CD4-positive, alpha-beta T cell treated with Interferon gamma for 1 hour (primary cell): Measurements from ENCODE around the gene HIVEP1.

Experiments
- DNase-seq: peaks from one replicate; pipeline ENCODE4 v3.0.0-alpha.2; 2020

HIVEP1 gene

DNA sequence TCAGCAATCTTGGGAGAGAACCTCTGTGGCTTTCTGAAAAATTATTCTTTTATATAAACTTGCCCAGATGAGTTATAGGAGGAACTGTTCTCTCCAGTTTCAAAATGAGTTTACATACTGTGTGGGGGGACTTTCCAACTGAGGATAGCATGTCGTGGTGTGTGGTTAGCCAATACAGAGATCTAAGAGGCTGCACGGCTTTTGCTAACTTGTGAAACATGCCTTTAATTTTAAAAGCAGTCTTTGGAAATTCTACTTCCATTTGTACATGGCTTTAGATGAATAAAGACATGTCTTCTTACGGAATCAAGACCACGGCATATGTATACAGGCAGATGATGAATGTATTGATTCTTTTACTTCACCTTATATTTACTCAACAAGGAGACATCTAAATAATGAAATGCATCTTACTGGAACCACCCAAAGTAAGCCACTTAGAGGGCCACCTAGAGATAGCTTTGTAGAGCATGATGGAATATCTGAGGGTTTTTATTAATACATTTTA, 39.8 kb downstream of the HIVEP1 start:
- DNase-seq: peak; percentile 68

- no peak for DNase-seq
Measured at GRCh38 chr6:12058172-12058961, 46.3 kb downstream of the HIVEP1 start.

DNA sequence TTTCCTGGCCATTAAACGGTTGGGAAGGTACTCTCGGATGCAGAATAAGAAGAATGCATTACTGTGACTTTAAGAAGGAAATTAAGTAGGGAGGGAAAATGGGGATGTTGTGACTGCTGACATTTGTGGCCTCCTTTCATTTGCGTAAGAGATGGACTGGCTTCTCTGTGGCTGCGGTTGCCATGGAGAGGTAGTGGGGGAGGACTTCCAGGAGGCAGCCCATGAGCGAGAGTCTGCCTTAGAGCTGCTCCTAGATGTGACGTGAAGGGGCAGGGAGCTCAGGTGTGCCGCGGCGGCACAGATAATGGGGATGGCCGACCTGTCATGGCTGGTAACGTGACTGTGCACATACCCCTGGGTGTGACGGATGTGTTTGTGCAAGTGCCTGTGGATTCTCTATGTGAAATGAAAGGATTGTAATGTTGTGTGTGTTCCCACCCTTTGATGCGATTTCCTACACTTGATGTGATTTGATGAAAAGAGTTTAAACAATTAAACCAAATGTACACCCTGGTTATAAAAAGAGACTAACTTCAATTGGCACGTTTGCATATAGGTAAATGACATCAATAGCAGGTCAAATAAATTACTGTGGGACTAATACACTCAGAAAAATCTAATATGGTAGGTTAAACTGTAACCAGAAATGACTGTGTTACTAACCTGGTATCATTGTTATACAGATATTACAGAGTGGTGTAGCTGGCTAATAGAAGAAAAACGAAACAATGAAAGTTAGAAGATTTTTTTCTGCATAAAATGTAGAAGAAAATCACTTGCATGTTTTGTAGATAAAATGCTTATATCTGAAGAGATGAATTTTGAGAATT, 48.9 kb downstream of the HIVEP1 start:
- peak; percentile 91 for DNase-seq

- no peak for DNase-seq
Measured at GRCh38 chr6:12062605-12063004, 50.5 kb downstream of the HIVEP1 start.

DNA sequence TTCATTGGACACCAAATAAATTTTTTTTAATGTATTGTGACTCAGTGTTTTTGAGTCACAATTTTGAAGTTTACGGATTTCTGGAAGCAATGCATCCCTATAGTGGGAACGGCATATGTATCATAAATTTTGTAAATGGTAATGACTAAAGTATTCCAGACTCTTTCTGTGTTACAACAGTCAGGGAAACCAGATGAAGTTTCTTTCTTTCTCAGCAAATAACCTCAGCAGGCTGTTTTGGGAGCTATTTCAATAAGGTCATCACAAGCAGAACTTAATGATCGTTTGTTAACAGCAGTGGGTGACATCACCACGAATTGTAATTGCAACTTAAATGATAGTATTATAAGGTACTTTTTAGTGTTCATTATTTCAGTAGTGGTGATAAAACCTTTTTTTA, 52.0 kb downstream of the HIVEP1 start:
- DNase-seq: no peak

DNA sequence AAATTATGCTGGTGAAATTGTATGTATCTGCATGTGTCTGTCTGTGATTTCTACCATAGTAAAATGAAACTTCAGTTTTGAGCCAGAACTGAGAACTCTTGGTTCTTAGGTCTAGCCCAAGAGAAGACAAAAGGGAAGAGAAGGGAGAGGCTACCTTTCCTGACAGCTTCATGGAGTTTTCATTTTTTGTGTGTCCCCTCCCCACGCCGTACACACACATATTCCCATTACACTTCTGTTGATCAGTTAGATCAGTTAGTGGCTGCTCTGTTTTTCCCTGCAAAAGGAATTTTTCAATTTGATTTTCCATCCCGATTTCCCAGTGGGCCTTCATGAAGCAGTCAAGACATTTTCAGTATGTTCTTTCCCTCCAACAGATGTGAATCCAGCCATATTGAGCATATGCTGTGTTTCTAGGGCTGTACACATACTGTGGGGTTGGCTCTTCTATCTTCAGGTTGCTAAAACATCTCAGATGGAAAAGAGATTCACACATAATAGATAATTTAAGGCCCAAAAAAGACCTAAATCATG, 52.5 kb downstream of the HIVEP1 start:
- DNase-seq: no peak

DNA sequence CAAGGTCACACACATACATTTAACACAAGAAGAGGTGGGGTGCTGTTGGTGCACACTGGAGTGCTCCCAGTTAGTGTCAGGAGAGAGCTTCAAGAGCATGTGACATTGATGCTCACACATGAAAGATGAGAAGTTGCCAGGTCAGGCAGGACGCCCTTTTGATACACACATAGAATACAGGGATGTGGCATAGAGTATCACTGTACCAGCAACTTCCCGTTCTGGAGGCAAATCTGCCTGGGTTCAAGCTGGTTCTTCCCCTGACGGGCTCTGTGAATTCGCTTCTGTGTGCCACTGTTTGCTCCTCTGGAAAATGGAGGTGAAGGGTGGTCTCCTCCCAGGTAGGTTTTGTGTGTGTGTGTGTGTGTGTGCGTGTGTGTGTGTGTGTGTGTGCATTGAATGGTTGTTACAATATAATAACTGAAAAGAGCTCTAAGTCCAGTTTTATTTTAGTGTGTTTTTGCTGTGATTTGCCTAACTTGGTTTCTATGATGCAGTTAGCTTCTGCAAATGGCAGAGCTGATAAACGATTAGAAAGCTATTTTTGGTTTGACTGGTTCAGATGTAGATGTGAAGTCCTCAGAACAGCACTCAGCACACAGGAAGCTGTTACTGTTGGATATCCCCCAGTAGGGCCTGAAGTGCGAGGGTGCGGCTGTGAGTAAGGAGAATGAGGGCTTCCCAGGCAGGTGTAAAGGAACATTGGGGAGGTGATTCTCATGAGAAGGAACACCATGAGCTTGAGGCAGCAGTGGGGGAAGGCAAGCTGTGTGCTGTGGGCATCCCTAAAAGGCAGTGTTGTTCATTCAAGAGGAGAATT, 53.4 kb downstream of the HIVEP1 start:
- DNase-seq: peak; percentile 5

DNA sequence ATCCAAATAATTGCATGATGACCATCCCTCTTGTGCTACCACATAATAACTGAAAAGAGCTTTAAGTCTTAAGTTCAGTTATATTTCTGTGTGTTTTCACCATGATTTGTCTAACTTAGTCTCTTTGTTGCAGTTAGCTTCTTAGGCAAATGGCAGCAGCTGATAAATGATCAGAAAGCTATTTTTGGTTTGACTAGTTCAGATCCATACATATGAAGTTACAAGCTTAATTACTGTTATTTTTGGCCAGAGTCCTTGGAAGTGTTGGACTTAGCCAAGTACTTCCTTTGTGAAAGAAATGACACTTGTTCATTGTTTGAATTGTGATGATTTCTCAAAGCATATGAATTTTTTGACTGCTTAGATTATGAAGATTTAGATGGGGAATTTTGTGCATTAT, 54.2 kb downstream of the HIVEP1 start:
- no peak for DNase-seq

DNA sequence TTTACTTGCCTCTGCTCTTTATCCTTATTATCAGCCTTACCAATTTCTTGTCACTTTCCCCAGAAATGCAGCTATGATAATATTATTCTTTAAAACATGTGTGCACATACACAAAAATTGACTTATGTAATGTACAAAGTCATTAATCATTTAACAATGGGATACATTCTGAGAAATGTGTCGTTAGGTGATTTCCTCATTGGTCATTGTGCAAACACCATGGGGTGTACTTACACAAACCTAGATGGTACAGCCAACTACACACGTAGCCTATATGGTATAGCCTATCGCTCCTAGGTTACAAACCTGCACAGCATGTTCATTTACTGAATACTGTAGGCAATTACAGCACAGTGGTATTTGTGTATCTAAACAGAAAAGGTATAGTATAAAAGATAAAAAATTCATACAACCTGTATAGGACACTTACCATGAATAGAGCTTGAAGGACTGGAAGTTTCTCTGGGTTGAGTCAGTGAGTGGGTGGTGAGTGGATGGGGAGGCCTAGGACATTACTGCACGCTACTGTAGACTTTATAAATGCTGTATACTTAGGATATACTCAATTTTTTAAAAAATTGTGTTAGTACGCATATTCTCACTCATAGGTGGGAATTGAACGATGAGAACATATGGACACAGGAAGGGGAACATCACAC, 56.9 kb downstream of the HIVEP1 start:
- no peak for DNase-seq

DNA sequence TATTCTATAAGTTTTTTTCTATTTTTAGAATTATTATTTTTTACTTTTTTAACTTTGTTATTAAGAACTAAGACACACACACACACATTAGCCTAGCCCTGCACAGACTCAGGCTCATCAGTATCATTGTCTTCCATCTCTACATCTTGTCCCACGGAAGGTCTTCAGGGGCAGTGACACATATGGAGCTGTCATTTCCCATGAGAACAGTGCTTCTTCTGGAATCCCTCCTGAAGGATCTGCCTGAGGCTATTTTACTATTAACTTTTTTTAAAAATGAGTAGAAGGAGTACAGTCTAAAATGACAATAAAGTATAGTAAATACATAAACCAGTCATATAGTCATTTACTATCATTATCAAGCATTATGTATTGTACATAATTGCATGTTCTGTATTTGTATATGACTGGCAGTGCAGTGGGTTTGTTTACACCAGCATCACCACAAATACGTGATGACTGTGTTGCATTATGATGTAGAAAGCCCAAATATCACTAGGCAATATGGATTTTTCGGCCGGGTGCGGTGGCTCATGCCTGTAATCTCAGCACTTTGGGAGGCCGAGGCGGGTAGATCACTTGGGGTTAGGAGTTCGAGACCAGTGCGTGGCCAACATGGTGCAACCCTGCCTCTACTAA, 57.9 kb downstream of the HIVEP1 start:
- DNase-seq: no peak

DNA sequence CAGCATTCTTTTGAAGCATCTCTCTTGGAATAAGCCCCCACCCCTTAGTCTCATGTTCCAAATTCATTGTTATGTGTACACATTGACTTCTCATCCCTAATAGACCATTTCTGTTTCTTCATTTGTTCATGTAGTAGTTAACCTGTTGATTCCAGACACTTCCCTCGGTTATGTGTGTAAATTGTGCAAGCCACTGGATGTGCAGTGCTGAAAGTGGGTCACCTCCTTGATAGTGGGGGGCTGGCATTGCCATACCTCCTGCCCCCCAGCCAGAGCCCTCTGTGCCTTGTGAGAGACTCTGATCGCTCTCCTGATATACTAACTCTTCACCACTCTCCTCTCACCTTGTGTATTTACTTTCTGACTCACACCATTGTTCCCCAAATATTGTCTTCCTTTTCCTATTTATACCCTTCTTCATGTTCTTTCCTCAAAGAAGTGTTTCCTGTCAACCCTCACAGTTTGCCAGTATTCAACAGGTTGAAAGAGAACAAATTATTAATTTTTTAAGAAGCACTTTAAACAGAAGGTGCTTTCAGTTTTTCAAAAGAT, 59.0 kb downstream of the HIVEP1 start:
- no peak for DNase-seq

- DNase-seq: no peak
Measured at GRCh38 chr6:12075067-12075563, 63.0 kb downstream of the HIVEP1 start.

- DNase-seq: no peak
Measured at GRCh38 chr6:12077021-12077710, 65.1 kb downstream of the HIVEP1 start.

DNA sequence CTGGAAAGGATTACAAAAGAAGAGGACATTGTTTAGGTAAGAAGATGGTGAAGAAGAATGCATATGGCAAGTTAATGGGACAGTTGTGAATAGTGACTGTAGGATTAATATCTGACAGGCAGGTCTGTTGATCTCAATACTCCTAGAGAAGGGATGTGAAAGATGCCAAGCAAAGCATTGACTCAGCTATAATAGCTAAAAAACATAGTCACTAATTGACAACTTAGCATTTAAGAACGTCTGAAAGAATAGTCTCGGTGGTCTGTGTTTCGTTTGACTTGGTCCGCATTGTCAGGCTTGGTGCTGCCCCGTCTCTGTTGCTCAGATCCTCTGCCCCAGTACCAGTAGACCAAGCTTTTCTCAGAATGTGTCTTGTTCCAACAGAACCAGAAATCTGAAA, 65.9 kb downstream of the HIVEP1 start:
- DNase-seq: no peak

- no peak for DNase-seq
Measured at GRCh38 chr6:12081771-12082170, 69.7 kb downstream of the HIVEP1 start.

- no peak for DNase-seq
Measured at GRCh38 chr6:12082368-12082767, 70.3 kb downstream of the HIVEP1 start.

- no peak for DNase-seq
Measured at GRCh38 chr6:12083302-12083701, 71.2 kb downstream of the HIVEP1 start.

DNA sequence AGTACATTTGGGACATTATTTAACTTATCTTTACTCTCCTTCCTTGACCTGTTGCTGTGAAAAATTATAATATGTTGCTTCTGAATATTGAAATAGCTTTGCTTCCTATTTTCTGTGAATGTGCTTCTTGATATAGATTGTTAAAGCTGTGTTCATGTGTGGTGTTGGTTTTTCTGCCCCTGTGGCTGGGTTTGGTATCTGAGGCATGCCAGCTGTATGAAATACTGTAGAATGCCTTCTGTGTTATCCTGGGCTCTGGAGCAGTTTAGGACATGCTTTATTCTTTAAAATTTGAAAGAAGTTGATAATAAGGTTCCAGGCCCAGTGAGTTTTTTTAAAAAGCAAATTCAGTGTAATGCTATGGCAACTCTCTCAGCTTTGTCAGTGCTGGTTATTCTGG, 71.7 kb downstream of the HIVEP1 start:
- DNase-seq: no peak

DNA sequence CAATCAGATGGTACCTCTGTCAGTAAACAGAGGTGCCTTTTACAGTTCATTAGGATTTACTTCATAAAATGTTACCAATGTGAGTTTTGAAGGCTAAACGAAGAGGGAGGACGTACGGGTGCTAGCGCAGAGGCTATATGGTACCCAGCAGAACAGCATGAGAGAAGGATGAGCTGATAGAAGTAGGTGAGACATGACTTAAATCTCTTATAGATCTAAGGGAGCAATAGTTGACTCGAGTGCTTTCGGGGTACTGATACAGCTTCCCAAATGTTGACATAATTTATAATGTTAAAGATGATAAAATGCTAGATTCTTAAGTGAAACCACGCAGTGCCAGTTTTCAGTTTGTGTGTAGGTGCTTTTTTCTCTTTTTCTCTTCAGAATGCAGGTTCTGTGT, 72.6 kb downstream of the HIVEP1 start:
- DNase-seq: no peak

GRCh38 chr6:12088531-12088930, 76.4 kb downstream of the HIVEP1 start:
- DNase-seq: no peak

GRCh38 chr6:12090714-12091113, 78.6 kb downstream of the HIVEP1 start:
- no peak for DNase-seq
